ENCODE results near the gene CHD1.

The CHD1 gene

DNA sequence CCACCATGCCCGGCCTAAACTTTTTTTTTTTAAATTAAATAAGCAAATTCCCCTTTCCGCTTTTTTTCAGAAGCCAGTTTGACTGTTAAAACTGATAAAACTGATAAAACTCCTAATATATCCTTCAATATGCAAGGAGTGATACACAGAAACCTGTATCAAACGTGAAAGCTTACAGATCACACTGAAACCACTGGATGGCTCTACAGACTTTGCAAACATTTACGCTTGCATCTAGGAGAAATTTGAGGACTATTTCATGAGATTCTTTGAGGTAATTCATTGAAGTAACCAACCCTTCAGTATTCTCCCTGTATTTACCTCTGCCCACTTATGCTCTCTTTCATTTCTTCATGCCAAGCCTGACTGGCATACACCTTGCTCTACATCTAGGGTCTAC is 40.6 kb upstream of the CHD1 start:
- Histone ChIP-seq H3K23ac (ENCODE audit: low read length) (no peak overlapping the region), H3K9ac (ENCODE audit: low read length) (no peak overlapping the region), H3K4me2 (ENCODE audit: low read length) (no peak overlapping the region), H4K8ac (ENCODE audit: low read depth, low read length) (no peak overlapping the region), H3K56ac (ENCODE audit: low read length) (no peak overlapping the region), H3K27me3 (ENCODE audit: insufficient read depth, low read length, poor library complexity) (no peaks in the 10 kb centered on the region), H3K79me2 (ENCODE audit: control insufficient read depth, insufficient read depth, low read length) (no peaks in the 10 kb centered on the region), H2AK5ac (ENCODE audit: low read length) (no peak overlapping the region), H3K4me3 (ENCODE audit: low read length) (no peak overlapping the region), H3K4ac (ENCODE audit: low read depth, low read length) (no peak overlapping the region), H3K79me1 (ENCODE audit: low read length) (no peaks in the 10 kb centered on the region), H3K18ac (ENCODE audit: low read length) (no peak overlapping the region), H2BK15ac (replicated peaks; ENCODE audit: low read depth) (no peak overlapping the region), H3K36me3 (ENCODE audit: control insufficient read depth, insufficient read depth, low read length) (no peaks in the 10 kb centered on the region), H4K5ac (ENCODE audit: low read length) (no peak overlapping the region), H3K27ac (ENCODE audit: low read depth, low read length) (no peak overlapping the region), H2BK5ac (ENCODE audit: low read length) (no peak overlapping the region), H2BK120ac (ENCODE audit: low read depth, low read length) (no peak overlapping the region), H3K4me1 (ENCODE audit: control insufficient read depth, low read depth, low read length) (no peaks in the 10 kb centered on the region)
- no CpG with 5 or more reads among the region's 4 CpGs for WGBS (ENCODE audit: extremely low coverage, insufficient coverage, low lambda C conversion rate)
- DNase-seq = no peak

- Histone ChIP-seq H3K27ac (ENCODE audit: low read depth, low read length) (no peak overlapping the region), H3K4me1 (ENCODE audit: control insufficient read depth, low read depth, low read length) (peaks cover under 1% of the 10 kb centered on the region), H3K79me2 (ENCODE audit: control insufficient read depth, insufficient read depth, low read length) (no peaks in the 10 kb centered on the region), H4K5ac (ENCODE audit: low read length) (no peak overlapping the region), H4K8ac (ENCODE audit: low read depth, low read length) (no peak overlapping the region), H3K56ac (ENCODE audit: low read length) (no peak overlapping the region), H3K36me3 (ENCODE audit: control insufficient read depth, insufficient read depth, low read length) (no peaks in the 10 kb centered on the region), H3K23ac (ENCODE audit: low read length) (no peak overlapping the region), H3K79me1 (ENCODE audit: low read length) (no peaks in the 10 kb centered on the region), H3K4me3 (ENCODE audit: low read length) (no peak overlapping the region), H2AK5ac (ENCODE audit: low read length) (no peak overlapping the region), H2BK120ac (ENCODE audit: low read depth, low read length) (no peak overlapping the region), H2BK5ac (ENCODE audit: low read length) (no peak overlapping the region), H3K4ac (ENCODE audit: low read depth, low read length) (no peak overlapping the region), H3K18ac (ENCODE audit: low read length) (no peak overlapping the region), H3K9ac (ENCODE audit: low read length) (no peak overlapping the region), H3K4me2 (ENCODE audit: low read length) (no peak overlapping the region), H2BK15ac (replicated peaks; ENCODE audit: low read depth) (no peak overlapping the region), H3K27me3 (ENCODE audit: insufficient read depth, low read length, poor library complexity) (no peaks in the 10 kb centered on the region)
- no CpG with 5 or more reads among the region's 4 CpGs for WGBS (ENCODE audit: extremely low coverage, insufficient coverage, low lambda C conversion rate)
- no peak for DNase-seq
Measured at GRCh38 chr5:98968056-98968564, 39.3 kb upstream of the CHD1 start.

DNA sequence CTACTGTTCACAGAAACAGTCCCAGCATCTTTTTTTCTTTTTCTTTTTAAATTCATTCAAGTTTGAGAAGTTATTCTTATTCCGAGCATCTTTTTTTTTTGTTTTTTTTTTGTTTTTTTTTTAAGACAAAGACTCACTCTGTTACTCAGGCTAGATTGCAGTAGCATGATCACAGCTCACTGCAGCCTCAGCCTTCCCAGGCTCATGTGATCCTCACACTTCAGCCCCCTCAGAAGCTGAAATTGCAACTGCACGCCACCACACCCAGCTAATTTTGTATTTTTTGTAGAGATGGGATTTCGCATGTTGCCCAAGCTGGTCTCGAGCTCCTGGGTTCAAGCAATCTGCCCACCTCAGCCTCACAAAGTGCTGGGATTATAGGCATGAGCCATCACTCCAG is 36.4 kb upstream of the CHD1 start:
- Histone ChIP-seq H3K56ac (ENCODE audit: low read length) (no peak overlapping the region), H2BK5ac (ENCODE audit: low read length) (no peak overlapping the region), H3K36me3 (ENCODE audit: control insufficient read depth, insufficient read depth, low read length) (no peaks in the 10 kb centered on the region), H3K79me2 (ENCODE audit: control insufficient read depth, insufficient read depth, low read length) (no peaks in the 10 kb centered on the region), H2AK5ac (ENCODE audit: low read length) (no peak overlapping the region), H3K79me1 (ENCODE audit: low read length) (no peaks in the 10 kb centered on the region), H3K9ac (ENCODE audit: low read length) (no peak overlapping the region), H3K27me3 (ENCODE audit: insufficient read depth, low read length, poor library complexity) (no peaks in the 10 kb centered on the region), H2BK120ac (ENCODE audit: low read depth, low read length) (no peak overlapping the region), H2BK15ac (replicated peaks; ENCODE audit: low read depth) (no peak overlapping the region), H3K18ac (ENCODE audit: low read length) (no peak overlapping the region), H3K23ac (ENCODE audit: low read length) (no peak overlapping the region), H3K4me2 (ENCODE audit: low read length) (no peak overlapping the region), H4K5ac (ENCODE audit: low read length) (no peak overlapping the region), H3K4me1 (ENCODE audit: control insufficient read depth, low read depth, low read length) (peaks cover 4% of the 10 kb centered on the region), H3K27ac (ENCODE audit: low read depth, low read length) (no peak overlapping the region), H3K4me3 (ENCODE audit: low read length) (no peak overlapping the region), H4K8ac (ENCODE audit: low read depth, low read length) (no peak overlapping the region), H3K4ac (ENCODE audit: low read depth, low read length) (no peak overlapping the region)
- WGBS (ENCODE audit: extremely low coverage, insufficient coverage, low lambda C conversion rate) = no CpG with 5 or more reads among the region's 4 CpGs
- DNase-seq = no peak

DNA sequence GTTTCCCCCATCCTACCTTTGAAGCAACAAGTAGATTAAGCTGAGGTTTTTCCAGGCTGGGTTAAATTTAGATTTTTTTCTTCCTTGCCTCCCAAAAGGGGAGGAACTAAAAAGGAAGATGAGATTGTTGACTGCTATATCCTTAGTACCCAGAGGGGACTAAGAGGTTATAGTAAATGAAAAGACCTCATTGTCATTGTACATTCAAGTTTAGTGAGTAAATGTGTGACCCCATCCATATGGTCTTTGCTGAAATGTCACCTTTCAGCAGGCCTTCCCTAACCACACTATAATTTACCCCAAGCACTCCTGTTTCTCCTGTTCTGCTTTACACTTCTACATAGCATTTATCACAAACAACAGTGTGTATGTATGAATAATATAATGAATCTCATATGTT is 35.8 kb upstream of the CHD1 start:
- no peak overlapping the region for H4K5ac ChIP-seq (ENCODE audit: low read length)
- no peaks in the 10 kb centered on the region for H3K79me1 ChIP-seq (ENCODE audit: low read length)
- H2AK5ac ChIP-seq (ENCODE audit: low read length) = no peak overlapping the region
- H3K9ac ChIP-seq (ENCODE audit: low read length) = no peak overlapping the region
- H3K27ac ChIP-seq (ENCODE audit: low read depth, low read length) = no peak overlapping the region
- no peak overlapping the region for H3K56ac ChIP-seq (ENCODE audit: low read length)
- H3K18ac ChIP-seq (ENCODE audit: low read length) = no peak overlapping the region
- H3K36me3 ChIP-seq (ENCODE audit: control insufficient read depth, insufficient read depth, low read length) = no peaks in the 10 kb centered on the region
- H2BK120ac ChIP-seq (ENCODE audit: low read depth, low read length) = no peak overlapping the region
- H3K4me3 ChIP-seq (ENCODE audit: low read length) = no peak overlapping the region
- no peaks in the 10 kb centered on the region for H3K27me3 ChIP-seq (ENCODE audit: insufficient read depth, low read length, poor library complexity)
- no peak overlapping the region for H2BK5ac ChIP-seq (ENCODE audit: low read length)
- no peaks in the 10 kb centered on the region for H3K79me2 ChIP-seq (ENCODE audit: control insufficient read depth, insufficient read depth, low read length)
- no peak overlapping the region for H2BK15ac ChIP-seq (replicated peaks; ENCODE audit: low read depth)
- peaks cover 4% of the 10 kb centered on the region for H3K4me1 ChIP-seq (ENCODE audit: control insufficient read depth, low read depth, low read length)
- no peak for DNase-seq
- H4K8ac ChIP-seq (ENCODE audit: low read depth, low read length) = no peak overlapping the region
- no peak overlapping the region for H3K4ac ChIP-seq (ENCODE audit: low read depth, low read length)
- no peak overlapping the region for H3K4me2 ChIP-seq (ENCODE audit: low read length)
- H3K23ac ChIP-seq (ENCODE audit: low read length) = no peak overlapping the region

GRCh38 chr5:98963019-98963418 is 34.2 kb upstream of the CHD1 start:
- Histone ChIP-seq H3K4me3 (ENCODE audit: low read length) (no peak overlapping the region), H3K56ac (ENCODE audit: low read length) (no peak overlapping the region), H2BK15ac (replicated peaks; ENCODE audit: low read depth) (no peak overlapping the region), H3K18ac (ENCODE audit: low read length) (no peak overlapping the region), H3K79me1 (ENCODE audit: low read length) (no peaks in the 10 kb centered on the region), H3K79me2 (ENCODE audit: control insufficient read depth, insufficient read depth, low read length) (no peaks in the 10 kb centered on the region), H2BK120ac (ENCODE audit: low read depth, low read length) (no peak overlapping the region), H3K4me2 (ENCODE audit: low read length) (no peak overlapping the region), H4K8ac (ENCODE audit: low read depth, low read length) (no peak overlapping the region), H3K27ac (ENCODE audit: low read depth, low read length) (no peak overlapping the region), H3K27me3 (ENCODE audit: insufficient read depth, low read length, poor library complexity) (no peaks in the 10 kb centered on the region), H3K36me3 (ENCODE audit: control insufficient read depth, insufficient read depth, low read length) (no peaks in the 10 kb centered on the region), H4K5ac (ENCODE audit: low read length) (no peak overlapping the region), H3K4me1 (ENCODE audit: control insufficient read depth, low read depth, low read length) (peaks cover 4% of the 10 kb centered on the region), H3K4ac (ENCODE audit: low read depth, low read length) (no peak overlapping the region), H3K9ac (ENCODE audit: low read length) (no peak overlapping the region), H2AK5ac (ENCODE audit: low read length) (no peak overlapping the region), H2BK5ac (ENCODE audit: low read length) (no peak overlapping the region), H3K23ac (ENCODE audit: low read length) (no peak overlapping the region)
- no CpG with 5 or more reads among the region's 3 CpGs for WGBS (ENCODE audit: extremely low coverage, insufficient coverage, low lambda C conversion rate)
- peak; percentile 56 for DNase-seq

GRCh38 chr5:98962587-98962986 is 33.8 kb upstream of the CHD1 start:
- H3K36me3 ChIP-seq (ENCODE audit: control insufficient read depth, insufficient read depth, low read length) = no peaks in the 10 kb centered on the region
- H2BK120ac ChIP-seq (ENCODE audit: low read depth, low read length) = no peak overlapping the region
- H3K4me2 ChIP-seq (ENCODE audit: low read length) = no peak overlapping the region
- peaks cover 4% of the 10 kb centered on the region for H3K4me1 ChIP-seq (ENCODE audit: control insufficient read depth, low read depth, low read length)
- H4K5ac ChIP-seq (ENCODE audit: low read length) = no peak overlapping the region
- no peak overlapping the region for H2BK5ac ChIP-seq (ENCODE audit: low read length)
- no peak for DNase-seq
- no peak overlapping the region for H3K18ac ChIP-seq (ENCODE audit: low read length)
- H3K27me3 ChIP-seq (ENCODE audit: insufficient read depth, low read length, poor library complexity) = no peaks in the 10 kb centered on the region
- H3K4ac ChIP-seq (ENCODE audit: low read depth, low read length) = no peak overlapping the region
- no peak overlapping the region for H4K8ac ChIP-seq (ENCODE audit: low read depth, low read length)
- no peaks in the 10 kb centered on the region for H3K79me1 ChIP-seq (ENCODE audit: low read length)
- no peak overlapping the region for H3K27ac ChIP-seq (ENCODE audit: low read depth, low read length)
- H2BK15ac ChIP-seq (replicated peaks; ENCODE audit: low read depth) = no peak overlapping the region
- H3K79me2 ChIP-seq (ENCODE audit: control insufficient read depth, insufficient read depth, low read length) = no peaks in the 10 kb centered on the region
- H3K9ac ChIP-seq (ENCODE audit: low read length) = no peak overlapping the region
- no peak overlapping the region for H3K4me3 ChIP-seq (ENCODE audit: low read length)
- no peak overlapping the region for H3K56ac ChIP-seq (ENCODE audit: low read length)
- H3K23ac ChIP-seq (ENCODE audit: low read length) = no peak overlapping the region
- H2AK5ac ChIP-seq (ENCODE audit: low read length) = no peak overlapping the region
